ENCODE measurements around the gene EPHA3.

The EPHA3 gene

DNA sequence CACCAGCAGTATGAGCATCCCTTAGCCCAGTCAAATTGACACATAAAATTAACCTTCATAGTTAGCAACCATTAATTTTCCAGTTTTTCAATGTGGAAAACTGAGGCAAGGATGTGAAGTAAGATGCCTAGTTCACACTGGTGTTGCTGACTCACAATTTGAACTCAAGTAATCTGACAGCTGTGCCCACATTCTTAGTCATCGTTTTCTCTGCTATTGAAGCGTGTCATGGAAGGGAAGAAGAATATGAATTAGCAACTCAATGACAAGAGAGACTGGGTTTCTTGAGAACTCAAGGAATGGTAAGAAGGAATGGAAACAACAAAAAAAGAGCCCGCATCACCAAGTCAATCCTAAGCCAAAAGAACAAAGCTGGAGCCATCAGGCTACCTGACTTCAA, 261.4 kb downstream of the EPHA3 start:
- DNase-seq, result no peak

DNA sequence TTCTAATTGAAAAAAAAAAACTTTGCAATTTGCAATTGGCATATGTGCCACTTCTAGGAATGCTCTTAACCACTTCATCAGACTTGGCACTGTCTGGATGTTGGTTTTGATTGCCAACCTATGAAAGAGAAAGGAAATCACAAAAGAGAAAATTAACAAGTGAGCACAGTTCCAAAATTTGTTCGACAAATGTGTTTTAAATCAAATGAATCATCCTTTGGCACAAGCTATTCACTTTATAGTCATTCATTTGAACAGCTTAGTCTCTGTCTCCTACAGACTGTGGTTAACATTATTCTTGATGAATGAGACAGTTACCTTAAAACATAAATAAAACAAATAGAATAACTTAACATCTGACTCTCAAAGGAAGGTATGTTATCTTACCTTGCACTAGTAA, 265.0 kb downstream of the EPHA3 start:
- DNase-seq, result no peak

DNA sequence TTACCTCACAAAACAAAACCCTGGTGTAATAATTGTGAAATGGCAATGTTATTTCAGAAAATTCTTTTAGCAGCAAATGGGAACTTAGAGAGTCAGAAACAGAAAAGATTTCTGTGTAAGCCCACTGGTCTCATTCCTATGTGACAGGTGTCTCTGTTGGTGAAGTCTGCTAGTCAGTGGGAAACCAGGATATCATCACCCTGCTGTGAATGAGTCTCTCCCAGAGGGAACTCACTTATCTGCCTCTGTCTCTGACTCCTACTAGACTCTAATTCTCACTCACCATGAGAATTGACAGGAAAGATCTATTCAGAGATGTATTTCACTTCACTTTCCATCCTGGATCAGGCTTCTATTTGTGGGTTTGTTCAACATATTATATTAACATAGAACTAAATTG, 266.0 kb downstream of the EPHA3 start:
- no peak for DNase-seq

DNA sequence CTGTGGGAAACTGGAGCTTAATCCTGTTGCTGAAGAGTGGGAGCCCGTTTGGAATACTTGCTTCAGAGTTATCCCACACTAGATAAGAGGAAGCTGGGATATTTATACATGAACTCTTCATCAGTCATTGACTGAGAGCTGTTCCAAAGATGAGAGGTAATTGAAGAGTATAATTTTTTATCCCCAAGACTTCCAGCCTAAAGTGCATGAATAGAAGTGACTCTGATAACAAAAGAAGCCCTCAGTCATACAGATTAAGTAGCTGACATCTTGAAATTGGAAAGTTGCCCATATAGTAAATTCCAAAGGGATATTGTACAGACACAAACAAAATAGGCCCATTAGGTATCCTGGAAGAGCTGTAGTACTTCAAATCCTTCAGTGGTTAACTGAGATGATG, 268.0 kb downstream of the EPHA3 start:
- DNase-seq, result no peak

DNA sequence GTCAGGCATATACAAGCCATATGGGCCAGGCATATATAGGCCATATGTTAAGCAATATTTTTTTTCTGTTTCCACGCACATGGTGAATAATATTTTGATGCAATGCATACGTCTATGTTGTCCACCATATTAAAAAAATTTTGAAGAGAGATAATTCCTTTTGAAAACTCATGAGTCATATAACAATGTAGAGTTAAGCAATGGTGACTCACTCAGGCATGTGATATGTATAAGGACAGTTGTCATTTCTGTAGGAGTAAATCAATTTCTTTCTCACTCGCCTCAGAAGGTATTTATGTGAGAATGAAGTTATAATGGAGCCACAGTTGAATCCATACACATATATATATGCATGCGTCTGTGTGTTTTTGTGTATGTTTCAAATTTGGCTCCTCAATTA, 272.6 kb downstream of the EPHA3 start:
- DNase-seq, result no peak

DNA sequence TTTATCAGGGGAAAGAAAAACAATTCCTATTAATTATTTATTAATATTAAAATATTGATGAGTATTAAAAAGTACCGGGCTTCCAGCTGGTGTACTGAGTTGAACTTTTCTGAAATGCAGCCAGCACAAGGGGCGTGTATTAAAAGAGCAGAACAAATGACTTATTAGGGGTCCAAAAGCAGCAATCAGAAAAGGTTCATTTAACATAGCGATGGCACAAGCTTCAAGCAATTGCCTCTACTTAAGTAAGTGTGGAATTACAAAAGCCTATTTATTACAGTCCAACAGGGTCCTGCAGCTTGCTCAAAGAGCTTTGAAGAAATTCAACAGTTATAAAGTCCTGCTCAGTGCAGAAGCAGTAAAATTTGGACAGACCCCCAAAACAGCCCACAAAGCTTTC, 285.6 kb downstream of the EPHA3 start:
- no peak for DNase-seq

DNA sequence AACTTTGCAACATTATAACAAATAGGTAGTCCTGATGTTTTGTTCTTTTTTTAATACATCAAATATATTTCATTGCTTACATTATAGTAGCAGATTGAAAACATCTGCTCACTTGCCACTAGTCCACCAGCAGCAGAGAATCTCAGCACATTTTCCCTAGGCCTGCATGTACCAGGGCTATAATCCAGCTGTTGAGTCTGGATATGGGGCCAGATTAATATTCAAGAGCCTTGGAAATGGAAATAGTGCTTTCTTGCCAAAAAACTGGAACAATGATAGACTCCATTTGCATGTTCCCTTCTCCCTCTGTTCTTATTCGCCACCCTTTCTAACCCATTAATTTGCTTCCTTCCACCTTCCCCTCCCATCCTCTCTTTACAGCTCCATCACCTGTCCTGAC, 288.0 kb downstream of the EPHA3 start:
- DNase-seq, result no peak

DNA sequence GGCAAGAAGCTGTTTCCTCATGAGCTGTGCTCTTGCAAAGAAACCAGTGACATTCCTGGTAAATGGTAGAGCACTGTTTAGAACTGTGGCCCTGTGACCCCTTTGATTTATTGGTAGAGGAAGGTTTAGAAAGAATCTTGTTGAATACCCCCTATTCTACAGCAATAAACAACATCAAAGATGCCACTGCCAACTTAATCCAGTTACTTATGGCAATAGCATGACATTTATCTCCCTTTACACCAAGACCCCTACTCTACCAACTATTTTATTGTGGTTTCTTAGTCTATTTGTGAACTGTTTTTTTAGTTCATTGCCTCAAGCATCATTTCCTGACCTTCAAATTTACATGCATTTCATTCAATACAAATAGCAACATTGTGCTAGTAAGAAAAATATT, 288.6 kb downstream of the EPHA3 start:
- no peak for DNase-seq

DNA sequence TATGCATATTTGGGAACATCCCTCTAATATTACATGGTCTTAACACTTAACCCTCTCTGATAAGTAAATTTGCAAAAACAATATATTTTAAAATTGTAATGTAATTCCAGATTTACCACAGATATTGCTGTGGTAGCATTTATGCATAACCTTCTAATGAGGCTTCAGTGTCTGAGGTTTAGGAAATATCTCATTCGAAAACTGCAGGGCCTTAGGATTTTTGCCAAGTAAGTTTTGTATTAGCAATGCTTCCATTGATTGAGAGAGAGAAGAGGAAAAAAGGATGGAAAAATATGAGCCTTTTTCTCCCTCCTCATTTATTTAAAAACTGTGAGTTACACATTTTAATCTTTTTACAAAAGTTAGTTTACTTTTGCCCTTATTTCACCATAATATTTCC, 294.6 kb downstream of the EPHA3 start:
- DNase-seq, result no peak

DNA sequence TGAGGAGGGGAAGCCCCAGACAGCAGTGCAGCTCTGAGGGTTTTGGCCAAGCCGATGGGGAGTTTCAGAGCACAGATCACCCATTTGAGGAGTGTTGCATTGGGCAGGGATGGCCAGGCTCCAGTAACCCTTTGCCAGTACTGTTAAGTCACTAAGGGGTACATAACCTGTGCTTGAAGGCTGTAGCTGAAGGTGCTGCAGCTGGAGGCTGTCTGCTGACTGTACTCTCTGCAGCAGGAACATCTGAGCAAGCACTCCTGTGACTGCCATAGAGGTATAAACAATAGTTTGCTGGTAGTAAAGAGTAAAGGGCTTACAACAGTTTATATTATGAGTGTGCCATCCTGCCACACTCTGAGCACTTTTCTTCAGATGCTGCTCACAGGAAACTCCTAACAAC, 297.8 kb downstream of the EPHA3 start:
- no peak for DNase-seq

DNA sequence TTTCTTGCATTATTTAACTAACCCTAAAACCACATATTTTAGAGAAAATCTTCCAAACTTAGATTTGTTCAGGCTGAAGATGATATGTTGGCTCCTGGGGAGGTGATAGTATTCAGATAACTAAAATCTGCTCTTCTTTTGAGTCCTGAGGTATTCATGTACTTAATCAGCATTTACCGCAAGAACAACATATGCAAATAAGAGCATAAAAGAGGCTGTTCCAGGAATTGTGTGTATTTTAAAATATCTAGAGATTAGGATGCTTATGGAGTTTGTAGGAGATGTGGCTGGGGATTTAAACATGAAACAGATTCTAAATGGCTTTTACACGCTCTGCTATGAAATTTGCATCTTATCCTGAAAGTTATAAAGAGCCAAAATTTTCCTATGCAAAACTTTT, 298.2 kb downstream of the EPHA3 start:
- DNase-seq, result no peak

DNA sequence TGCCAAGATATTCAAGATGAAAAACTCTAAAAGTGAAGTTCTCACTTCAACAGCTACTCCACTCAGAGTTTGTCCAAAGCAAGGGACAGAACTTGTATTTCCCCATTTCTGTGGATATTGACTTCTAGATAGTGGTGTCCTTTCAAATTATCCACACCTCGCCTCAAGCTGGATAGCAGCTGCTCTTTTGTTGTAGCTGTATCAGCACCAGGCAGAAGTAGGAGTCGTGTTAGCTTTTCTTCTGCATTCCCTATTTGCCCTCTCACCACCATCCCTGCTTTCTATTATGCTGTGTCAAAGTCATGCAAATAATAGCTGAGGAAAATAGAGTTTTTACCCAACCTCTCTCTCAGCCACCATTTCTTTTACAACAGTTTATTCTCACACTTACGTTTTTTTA, 303.8 kb downstream of the EPHA3 start:
- no peak for DNase-seq

DNA sequence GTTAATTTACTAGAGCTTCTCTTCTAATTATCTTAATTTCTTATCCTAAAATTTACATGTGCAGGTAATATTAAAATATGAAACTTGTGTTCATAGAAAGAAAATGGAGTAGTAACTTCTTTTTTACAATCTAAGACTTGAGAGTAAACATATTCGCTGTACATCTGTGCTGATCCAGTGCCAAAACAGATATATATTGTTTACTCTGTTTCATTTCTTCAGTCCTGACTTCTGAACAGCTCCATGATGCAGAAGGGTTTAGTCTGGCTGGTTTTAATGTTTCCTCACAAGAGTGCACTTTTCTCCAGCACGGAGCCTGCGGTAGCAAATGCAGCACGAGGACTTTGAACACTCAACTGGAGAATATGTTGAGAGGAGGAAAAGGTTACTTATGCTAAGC, 306.8 kb downstream of the EPHA3 start:
- no peak for DNase-seq

DNA sequence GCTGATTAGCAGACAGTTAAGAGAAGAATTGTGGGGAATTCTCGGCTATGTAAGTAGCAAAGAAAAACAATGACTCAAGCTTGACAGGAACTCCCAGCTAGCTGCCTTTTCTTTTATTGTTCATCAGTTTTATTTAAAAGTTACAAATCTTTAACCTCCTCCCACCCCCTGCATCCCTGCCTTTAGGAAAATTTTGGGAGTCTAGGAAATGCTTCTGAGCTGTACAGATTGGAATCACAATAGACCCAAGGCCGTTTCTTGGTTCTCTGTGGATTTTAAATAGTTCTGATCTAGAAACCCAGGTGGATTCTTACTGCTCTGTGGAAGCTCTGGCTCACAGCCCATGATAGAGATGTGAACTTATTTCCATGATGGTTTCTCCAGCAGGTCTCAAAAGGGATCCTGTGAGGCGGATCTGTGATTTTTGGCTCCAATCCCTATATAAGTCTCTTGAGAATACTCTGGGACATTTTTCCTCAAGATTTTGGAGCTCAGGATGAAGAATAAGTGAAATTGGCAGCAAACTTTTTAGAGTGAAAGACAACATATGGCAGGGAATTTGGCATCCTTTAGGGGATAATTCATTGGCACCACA, 312.3 kb downstream of the EPHA3 start:
- no peak for DNase-seq

DNA sequence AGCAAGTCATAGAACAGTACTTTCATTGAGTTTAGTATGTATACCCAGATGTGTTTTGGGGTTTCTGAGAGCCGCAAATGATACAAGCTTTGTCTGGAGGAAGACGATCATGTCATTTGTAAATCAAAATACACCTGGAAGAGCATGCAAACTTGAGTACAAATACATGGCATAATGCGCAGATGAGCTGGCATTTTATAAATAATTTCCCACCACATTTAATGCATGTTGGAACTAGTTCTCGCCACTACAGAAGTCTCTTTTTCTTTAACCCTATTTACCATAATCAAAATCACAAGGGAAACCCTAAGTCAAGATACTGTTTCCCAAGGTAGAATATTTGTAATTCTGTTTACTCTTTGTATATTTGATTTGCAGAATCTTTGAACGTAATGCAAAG, 318.6 kb downstream of the EPHA3 start:
- no peak for DNase-seq

DNA sequence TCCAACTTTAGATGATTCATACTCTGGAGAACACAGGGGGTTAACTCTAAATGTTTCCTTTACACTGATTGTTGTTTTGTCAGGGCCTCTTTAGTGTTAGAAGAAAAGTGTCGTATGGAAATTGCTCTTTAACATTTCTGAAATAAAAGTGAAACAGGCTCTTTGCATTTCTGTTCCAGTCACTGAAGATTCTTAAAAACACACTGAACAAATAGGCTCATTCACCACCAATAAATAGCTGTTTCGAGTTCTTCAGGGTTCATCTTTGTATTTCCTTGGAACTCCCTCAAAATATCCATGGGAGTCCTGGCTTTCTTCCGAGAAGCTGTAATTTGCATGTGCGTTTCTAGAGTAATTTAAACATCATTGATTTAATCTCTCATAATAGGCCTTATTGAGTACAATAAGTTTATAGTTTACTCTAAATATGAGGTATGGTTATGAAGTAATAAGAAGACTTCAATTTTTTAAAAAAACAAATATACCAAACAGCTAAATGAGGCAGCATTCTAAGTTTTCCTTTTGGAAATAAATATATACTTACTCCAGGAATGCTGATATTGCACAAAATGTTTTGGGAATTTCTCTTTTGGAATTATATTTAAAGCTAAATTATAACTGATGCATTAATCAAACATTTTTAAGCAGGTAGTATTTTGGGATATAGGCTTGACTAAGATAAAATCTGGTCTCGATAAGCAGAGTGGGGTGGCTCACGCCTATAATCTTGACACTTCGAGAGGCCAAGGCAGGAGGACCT, 327.4 kb downstream of the EPHA3 start:
- no peak for DNase-seq

DNA sequence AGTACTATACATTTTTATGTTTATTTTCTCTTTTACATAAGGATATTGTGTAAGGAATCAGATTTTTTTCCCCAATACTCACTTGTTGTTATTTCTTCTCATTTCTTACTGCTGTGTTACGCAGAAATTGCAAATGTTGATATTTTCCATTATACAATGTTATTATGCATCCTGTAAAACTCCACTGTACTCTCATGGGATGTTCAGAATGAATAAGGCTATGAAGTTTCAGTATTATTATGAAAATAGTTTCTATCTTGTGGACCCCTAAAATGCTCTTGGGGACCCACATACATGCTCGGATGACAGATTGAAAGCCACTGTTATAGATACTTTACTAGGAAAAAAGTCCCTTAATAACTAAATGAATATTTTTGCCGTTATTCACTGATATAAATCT, 329.4 kb downstream of the EPHA3 start:
- DNase-seq, result no peak

DNA sequence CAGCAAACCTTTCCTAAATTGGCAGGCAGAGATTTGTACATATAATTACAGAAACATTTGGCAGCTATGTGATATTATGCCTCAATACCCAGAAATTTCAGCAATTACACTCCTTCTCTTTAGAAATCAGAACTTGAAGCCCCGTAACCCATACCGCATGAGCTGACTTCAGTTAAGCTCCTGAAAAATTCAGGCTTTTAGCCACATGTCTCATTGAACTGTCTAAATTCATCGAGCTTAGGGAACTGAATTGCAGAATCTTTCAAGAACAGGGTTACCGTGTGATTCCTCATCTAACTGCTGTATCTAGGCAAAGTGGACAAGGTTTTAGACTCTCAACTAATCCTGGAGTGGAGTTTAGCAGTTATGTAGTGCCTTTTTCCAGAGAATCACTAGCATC, 333.0 kb downstream of the EPHA3 start:
- DNase-seq, result no peak

DNA sequence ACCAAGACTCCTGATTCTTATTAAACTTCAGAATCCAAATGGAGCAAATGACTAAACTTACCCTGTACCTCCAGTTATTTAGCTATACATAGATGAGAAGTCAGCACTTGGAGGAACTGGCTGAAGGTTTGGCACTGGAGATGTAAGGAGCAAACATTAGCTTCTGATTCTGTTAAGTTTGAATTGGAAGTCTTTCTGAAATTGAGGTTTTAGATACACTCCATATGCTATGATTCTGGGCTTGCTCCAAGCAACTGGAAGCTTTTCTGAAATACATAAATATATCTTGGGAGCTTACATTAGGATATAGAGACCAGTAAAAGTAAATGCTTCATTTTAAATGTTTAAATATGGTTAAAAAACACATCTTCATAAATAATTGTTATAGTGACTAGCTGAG, 333.7 kb downstream of the EPHA3 start:
- no peak for DNase-seq

DNA sequence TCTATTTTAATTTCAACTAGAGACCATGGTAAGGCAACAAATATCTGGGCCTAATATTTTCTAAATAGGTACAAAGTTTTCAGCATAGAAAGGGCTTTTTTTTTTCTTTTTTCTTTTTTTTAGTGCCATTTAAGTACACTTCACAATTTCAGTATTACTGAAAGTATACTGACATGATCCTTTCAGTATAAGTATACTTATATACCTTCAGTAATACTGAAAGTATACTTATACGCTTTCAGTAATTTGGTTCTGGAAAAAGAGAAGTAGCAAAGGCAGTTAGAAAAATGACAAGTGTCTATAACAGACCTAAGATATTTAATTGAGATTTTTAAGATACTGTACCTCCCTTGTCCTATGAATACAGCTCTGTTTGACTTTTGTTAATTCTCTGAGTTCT, 339.2 kb downstream of the EPHA3 start:
- DNase-seq, result no peak

DNA sequence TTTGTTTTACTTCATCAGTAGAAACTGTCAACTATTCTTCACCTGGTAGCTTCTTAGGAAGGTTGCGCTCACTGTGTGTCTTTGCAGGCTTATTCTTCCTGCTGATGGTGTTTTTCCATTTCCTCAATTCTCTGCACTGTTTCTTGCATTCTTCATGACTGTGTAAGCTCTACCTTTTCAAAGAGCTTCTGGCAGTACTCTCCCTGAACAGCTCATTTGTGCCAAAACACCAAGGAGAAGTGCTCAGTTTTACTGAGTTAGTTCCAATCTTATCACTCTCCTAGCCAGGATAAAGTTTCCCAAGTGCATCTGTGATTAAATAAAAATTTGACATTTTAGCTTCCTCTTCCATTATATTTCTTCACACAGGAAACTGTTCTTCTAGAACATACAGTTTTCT, 339.8 kb downstream of the EPHA3 start:
- DNase-seq, result no peak

DNA sequence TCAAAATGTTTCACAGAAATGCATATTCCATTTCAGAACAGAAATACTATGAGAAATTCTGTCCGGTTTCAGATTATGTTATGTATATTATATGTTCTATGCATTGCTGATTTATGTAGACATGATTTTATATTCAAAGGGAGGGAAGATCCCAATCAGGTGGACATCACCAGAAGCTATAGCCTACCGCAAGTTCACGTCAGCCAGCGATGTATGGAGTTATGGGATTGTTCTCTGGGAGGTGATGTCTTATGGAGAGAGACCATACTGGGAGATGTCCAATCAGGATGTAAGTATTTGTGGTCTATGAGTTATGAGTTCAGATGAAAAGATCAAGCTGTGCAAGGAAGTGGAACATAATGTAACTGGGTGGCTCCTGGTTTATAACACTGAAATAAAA, 341.7 kb downstream of the EPHA3 start:
- DNase-seq, result no peak

DNA sequence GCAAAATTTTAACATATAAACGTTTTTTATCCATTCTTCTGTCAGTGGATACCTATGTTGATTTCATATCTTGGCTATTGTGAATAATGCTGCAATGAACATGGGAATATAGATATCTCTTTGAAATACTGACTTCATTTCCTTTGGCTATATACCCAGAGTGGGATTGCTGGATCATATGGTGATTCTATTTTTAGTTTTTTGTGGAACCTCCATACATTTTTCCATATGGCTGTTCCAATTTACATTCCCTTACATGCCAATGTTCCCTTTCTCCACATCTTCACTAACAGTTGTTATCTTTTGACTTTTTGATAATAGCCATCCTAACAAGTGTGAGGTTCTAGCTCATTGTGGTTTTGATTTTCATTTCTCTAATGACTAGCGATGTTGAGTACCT, 344.6 kb downstream of the EPHA3 start:
- DNase-seq, result no peak

DNA sequence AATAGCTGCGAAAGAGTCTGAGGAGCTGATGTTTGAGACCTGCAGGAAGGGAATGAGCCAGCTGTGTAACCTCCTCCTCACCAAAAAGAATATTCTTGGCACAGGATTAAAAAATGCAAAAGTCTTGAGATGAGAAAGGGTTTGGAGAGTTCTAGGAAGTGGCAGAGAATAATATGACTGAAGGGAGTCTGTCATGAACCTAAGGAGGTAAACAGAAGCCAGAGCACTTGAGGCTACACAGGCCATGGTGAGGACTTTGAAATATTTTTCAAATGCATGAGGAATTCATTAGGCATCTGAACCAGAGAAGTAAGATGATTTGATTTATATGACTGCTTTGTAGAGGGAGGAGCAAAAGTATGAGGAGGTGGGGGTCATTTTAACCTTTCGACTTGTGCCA, 347.8 kb downstream of the EPHA3 start:
- no peak for DNase-seq

DNA sequence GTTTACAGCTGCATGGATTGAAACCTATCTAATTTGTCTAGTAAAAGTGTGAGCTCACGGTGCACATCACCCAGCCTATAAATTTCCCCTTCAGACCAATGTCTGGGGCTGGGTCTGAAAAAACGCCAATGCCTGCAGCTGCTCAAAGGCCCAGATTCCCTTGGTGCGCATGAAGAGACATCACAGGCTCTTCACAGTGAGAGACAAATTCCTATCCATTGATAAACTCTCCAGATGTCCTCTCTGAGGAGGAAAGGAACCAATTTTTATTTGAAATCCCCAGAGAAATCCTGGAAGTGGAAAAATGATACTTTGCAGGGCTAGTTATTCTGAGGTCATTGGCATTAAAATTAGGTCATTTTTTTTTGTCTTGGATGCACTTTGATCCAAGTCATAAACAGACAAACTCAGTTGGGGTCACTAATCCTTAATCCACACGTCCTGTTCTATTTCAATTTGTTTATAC, 360.5 kb downstream of the EPHA3 start:
- no peak for DNase-seq

All from activated effector memory CD4-positive, alpha-beta T cell treated with Interleukin-2 at 50 U/mL for 16 hours (primary cell).